A673 (cell line): ENCODE data around the gene ATAT1. TPM values are rescaled to one million over a fixed set of nuclear protein-coding genes. Genes with fewer than 3 reads are reported as not detected.

Experiments used
- BruUV-seq: library from RNA; stranded (reverse); fragments of 400-500 nt; replicated peaks from 2 replicates; lab custom pipeline; 2021; lab: Mats Ljungman, UMichigan
- CTCF ChIA-PET: fragments of 300-600 bp; sonication (Branson Sonifier 250); formaldehyde crosslinking; loops from one replicate; lab custom pipeline; 2022; ENCODE audit warnings: antibody characterized with exemption; lab: Charles Lee
- POLR2A ChIA-PET: fragments of 300-600 bp; sonication (Branson Sonifier 250); formaldehyde crosslinking; loops from one replicate; lab custom pipeline; 2022; ENCODE audit warnings: antibody characterized with exemption; ENCODE audit not compliant: low non-redundant PET; lab: Charles Lee
- DNase-seq: peaks from one replicate; pipeline ENCODE4 v3.0.0-alpha.2; 2015; ENCODE audit warnings: low spot score
- H3K27ac ChIP-seq: fragments of 200-600 bp; sonication (generic); 2 replicates; pipeline ENCODE4 v1.5.1; 2016; ENCODE audit warnings: mixed run types, low read depth, mild to moderate bottlenecking, mixed read lengths, antibody characterized with exemption, low read length; ENCODE audit not compliant: poor library complexity, severe bottlenecking
- H3K27me3 ChIP-seq: fragments of 200-600 bp; sonication (generic); replicated peaks from 2 replicates; pipeline ENCODE4 v1.6.1; 2017; ENCODE audit warnings: mixed run types, low read depth, mild to moderate bottlenecking, mixed read lengths, antibody characterized with exemption, low read length; ENCODE audit not compliant: insufficient read depth, poor library complexity
- H3K36me3 ChIP-seq: fragments of 200-600 bp; sonication (generic); 2 replicates; pipeline ENCODE4 v1.6.1; 2016; ENCODE audit warnings: mixed run types, mild to moderate bottlenecking, mixed read lengths, antibody characterized with exemption, low read length; ENCODE audit not compliant: insufficient read depth, poor library complexity, severe bottlenecking
- H3K4me1 ChIP-seq: fragments of 200-600 bp; sonication (generic); 2 replicates; pipeline ENCODE4 v1.6.1; 2017; ENCODE audit warnings: mixed run types, mild to moderate bottlenecking, mixed read lengths, antibody characterized with exemption, low read length; ENCODE audit not compliant: insufficient read depth, poor library complexity, severe bottlenecking
- H3K4me3 ChIP-seq: fragments of 200-600 bp; sonication (generic); 2 replicates; pipeline ENCODE4 v1.5.1; 2016; ENCODE audit warnings: low read depth, mixed run types, mild to moderate bottlenecking, mixed read lengths, low read length; ENCODE audit not compliant: poor library complexity, severe bottlenecking
- H3K9me3 ChIP-seq: fragments of 200-600 bp; sonication (generic); 2 replicates; pipeline ENCODE4 v1.6.1; 2016; ENCODE audit warnings: mixed run types, low read depth, mild to moderate bottlenecking, mixed read lengths, antibody characterized with exemption, low read length; ENCODE audit not compliant: poor library complexity, severe bottlenecking
- EZH2 ChIP-seq: fragments of 200-600 bp; sonication (generic); IDR thresholded peaks from 2 replicates; pipeline ENCODE4 v1.6.1; 2017; ENCODE audit warnings: borderline replicate concordance, low read depth, mild to moderate bottlenecking, mixed read lengths, antibody characterized with exemption, low read length; ENCODE audit not compliant: poor library complexity, severe bottlenecking
- intact Hi-C: fragments of 100-400 bp; cut with micrococcal nuclease; formaldehyde crosslinking; loops from one replicate; pipeline ENCODE4 v1.10.0; 2022; ENCODE audit not compliant: unreplicated experiment
- total RNA-seq: library from RNA; stranded (reverse); gene quantifications from 2 replicates; pipeline ENCODE4 v1.2.3, GENCODE V29; 2021
- TF ChIP-seq, protein P1 (sequence below): fragments of 300-800, 200-600 bp; sonication (generic); conservative IDR thresholded peaks from 2 replicates; pipeline ENCODE4 v1.5.1; 2017; ENCODE audit warnings: low read depth, mild to moderate bottlenecking, antibody characterized with exemption, low read length, moderate library complexity, mixed read lengths

Gene ATAT1
- total RNA-seq, 1 experiment from 2014 or later, result 31.7 TPM

DNA sequence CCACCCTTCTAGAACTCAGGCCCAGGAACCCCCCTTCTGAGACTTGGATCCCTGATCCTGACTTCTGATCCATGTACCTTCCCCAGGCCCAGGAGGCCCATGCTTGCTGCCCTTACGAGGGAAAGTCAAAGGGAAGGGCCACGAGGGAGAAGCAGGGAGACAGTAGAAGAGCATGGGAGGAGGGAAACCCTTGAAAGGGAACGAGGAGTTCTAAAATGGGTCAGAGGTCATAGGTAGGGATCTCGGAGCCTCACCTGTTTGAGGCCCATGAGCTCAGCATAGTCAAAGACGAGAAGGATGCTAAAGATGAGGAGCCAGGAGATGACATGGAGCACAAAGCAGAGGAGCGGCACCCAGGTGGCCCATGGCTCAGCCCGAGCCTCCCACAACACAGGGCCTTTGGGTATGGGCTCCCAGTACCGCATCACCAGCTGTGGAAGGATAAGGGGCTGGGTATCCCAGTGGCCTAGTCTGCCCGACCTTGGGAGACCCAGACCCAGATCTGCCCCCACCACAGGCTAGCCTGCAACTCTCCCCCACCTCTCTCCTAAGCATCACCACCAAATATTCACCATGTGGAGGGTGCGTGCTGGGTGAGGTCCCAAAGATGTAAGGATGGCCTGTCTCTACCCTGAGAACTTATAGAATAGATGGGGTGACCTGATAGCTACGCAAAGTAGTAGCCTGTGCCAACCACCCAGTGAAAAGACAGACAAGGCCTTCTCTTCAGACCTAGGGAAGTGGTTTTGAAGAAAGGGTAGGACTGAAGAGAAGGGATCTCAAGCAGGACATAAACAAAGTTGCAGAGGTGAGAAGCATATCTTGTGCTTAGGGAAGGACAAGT, 62.6 kb downstream of the ATAT1 start:
- no peak for DNase-seq
- POLR2A ChIA-PET, result interaction anchor here (1.1 kb wide), 1 partner anchor 28 kb away, joined by 3 read pairs; the partner anchor contains the start of gene MDC1
- intact Hi-C loops, result no loop called here
- no peak for TF ChIP-seq EZH2
- TF ChIP-seq, protein P1, sequence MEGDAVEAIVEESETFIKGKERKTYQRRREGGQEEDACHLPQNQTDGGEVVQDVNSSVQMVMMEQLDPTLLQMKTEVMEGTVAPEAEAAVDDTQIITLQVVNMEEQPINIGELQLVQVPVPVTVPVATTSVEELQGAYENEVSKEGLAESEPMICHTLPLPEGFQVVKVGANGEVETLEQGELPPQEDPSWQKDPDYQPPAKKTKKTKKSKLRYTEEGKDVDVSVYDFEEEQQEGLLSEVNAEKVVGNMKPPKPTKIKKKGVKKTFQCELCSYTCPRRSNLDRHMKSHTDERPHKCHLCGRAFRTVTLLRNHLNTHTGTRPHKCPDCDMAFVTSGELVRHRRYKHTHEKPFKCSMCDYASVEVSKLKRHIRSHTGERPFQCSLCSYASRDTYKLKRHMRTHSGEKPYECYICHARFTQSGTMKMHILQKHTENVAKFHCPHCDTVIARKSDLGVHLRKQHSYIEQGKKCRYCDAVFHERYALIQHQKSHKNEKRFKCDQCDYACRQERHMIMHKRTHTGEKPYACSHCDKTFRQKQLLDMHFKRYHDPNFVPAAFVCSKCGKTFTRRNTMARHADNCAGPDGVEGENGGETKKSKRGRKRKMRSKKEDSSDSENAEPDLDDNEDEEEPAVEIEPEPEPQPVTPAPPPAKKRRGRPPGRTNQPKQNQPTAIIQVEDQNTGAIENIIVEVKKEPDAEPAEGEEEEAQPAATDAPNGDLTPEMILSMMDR, result no peak
- no peaks in the 10 kb centered on the region for H3K36me3 ChIP-seq
- no TSS peak for BruUV-seq
- no peaks in the 10 kb centered on the region for H3K9me3 ChIP-seq
- H3K4me3 ChIP-seq, result peak overlapping the region; percentile 75
- CTCF ChIA-PET, result interaction anchor here (0.6 kb wide), 1 partner anchor 33 kb away, joined by 3 read pairs; no protein-coding TSS in a partner anchor
- H3K27me3 ChIP-seq, result no peaks in the 10 kb centered on the region
- peaks cover 43% of the 10 kb centered on the region for H3K4me1 ChIP-seq
- peak overlapping the region; percentile 70 for H3K27ac ChIP-seq

DNA sequence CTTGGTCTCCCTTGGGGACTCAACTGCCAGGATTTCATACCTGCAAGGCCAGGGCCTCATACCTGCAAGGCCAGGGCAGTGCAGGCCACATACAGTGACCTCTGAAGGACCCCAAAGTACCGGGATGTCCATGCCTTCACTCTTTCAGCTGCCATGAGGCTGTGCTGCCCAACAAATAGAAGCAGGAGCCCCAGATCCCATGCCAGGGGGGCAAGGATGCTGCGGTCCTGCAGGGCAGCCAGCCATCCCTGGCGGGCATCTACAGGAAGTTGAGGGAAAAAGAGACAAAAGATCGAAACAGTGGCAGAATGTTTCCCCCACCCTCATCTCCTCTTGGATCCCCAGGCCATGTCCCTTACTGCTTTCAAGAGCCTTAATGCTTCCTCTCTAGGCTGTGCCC, 63.3 kb downstream of the ATAT1 start:
- Histone ChIP-seq H3K4me1 (peaks cover 35% of the 10 kb centered on the region), H3K27me3 (no peaks in the 10 kb centered on the region), H3K27ac (peak overlapping the region; percentile 70), H3K4me3 (peak overlapping the region; percentile 75), H3K9me3 (no peaks in the 10 kb centered on the region), H3K36me3 (no peaks in the 10 kb centered on the region)
- BruUV-seq, result no TSS peak
- CTCF ChIA-PET, result no interaction called here
- POLR2A ChIA-PET, result interaction anchor here (0.5 to 1.1 kb wide), 2 partner anchors 23 to 27 kb away, joined by 3 read pairs; partner anchors contain the start of gene MDC1
- TF ChIP-seq, protein P1, result no peak
- no peak for TF ChIP-seq EZH2
- intact Hi-C loops, result loop anchor here (2.0 kb wide), 1 partner anchor 27 kb away; the partner anchor contains the start of gene MDC1
- no peak for DNase-seq

DNA sequence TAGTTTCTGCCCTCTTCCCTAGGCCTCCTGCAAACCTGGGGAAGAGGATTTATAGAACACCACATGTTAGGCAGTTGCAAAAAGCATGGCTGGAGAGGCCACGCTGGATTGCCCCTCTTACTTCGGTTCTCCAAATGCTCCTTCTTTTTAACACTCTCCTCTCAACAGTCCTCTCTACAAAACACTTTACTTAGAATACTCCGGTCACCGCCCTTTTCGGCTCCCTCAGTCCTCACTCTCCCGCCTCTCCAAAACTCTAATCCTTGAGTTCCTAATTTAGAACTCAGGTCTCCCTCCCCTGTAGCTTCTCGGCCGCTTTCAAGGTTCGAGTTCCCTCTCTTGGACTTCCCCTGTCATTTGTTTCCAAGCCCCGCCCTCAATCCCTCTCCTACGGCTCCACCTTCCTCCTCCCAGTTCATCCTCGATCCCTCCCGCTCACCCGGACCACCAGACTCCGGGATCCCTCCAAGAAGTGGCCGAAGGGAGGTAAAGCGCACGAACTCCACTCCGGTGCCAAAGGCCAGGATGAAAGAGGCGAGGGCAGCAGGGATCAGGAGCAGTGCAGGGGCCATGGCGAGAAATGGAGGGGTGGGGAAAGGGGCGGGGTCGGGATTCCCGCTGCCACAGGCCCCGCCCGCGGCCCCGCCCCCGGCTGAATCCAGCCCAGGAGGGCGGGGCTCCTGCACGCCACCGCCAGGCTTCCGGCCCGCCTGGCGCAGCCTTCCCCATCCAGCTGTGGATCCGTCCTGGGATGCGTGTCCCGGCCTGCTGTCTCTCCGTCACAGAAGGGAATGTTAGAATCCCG, 63.9 kb downstream of the ATAT1 start, which contains the start of gene NRM:
NRM (minus strand) TSS at position 582 of the 805 bp plus-strand sequence; CDS start at position 572, 10 bp downstream.
- intact Hi-C loops, result loop anchor here (2.0 kb wide), 1 partner anchor 26 kb away; the partner anchor contains the start of gene MDC1
- ChIA-PET CTCF (no interaction called here), POLR2A (interaction anchor here (0.5 kb wide), 1 partner anchor 23 kb away, joined by 3 read pairs; no protein-coding TSS in a partner anchor)
- peak within 1 kb of the TSS; percentile 75 for H3K4me3 ChIP-seq
- H3K27ac ChIP-seq, result peak within 1 kb of the TSS; percentile 70
- BruUV-seq, result TSS peak; percentile 66
- no peaks in the 10 kb centered on the region for H3K27me3 ChIP-seq
- no peak for TF ChIP-seq EZH2
- TF ChIP-seq, protein P1, result no peak
- DNase-seq, result peak; percentile 92
- H3K36me3 ChIP-seq, result no peaks in the 10 kb centered on the region
- H3K4me1 ChIP-seq, result peaks cover 29% of the 10 kb centered on the region
- no peaks in the 10 kb centered on the region for H3K9me3 ChIP-seq
